B cell (primary cell): ENCODE measurements around the gene ALPK3. TPM values are rescaled to one million over a fixed set of nuclear protein-coding genes. Genes with fewer than 3 reads are reported as not detected.

Source experiments
- ATAC-seq: fragments of 200-7000 bp; cut with Tn5 transposase; one replicate; pipeline ENCODE4 v1.10.0; 2021; ENCODE audit warnings: low read depth, mild to moderate bottlenecking, moderate number of reproducible peaks, moderate library complexity
- CTCF ChIA-PET: fragments of 350-600 bp; sonication (Branson Sonifier 250); formaldehyde crosslinking; loops from one replicate; lab custom pipeline; 2021; ENCODE audit warnings: antibody characterized with exemption, inconsistent platforms; lab: Charles Lee
- POLR2A ChIA-PET: fragments of 350-600 bp; sonication (Branson Sonifier 250); formaldehyde crosslinking; loops from one replicate; lab custom pipeline; 2021; ENCODE audit warnings: antibody characterized with exemption; lab: Charles Lee
- DNase-seq: peaks from one replicate; pipeline ENCODE4 v3.0.0; 2013
- H2AFZ ChIP-seq: 2 replicates; pipeline ENCODE4 v1.6.1; 2012; ENCODE audit warnings: mild to moderate bottlenecking, low read depth, low read length; ENCODE audit not compliant: insufficient read depth, poor library complexity, severe bottlenecking
- H3K27ac ChIP-seq, 2 donors: 1 replicate in 1 of 2; 2 replicates in 1 of 2; pipeline ENCODE4 v1.5.1; 2012 to 2013; ENCODE audit warnings: low read length in 2 of 2, mild to moderate bottlenecking in 2 of 2, moderate library complexity in 1 of 2
- H3K27me3 ChIP-seq, 4 experiments: fragments of 200-600 bp in 1 of 4; sonication (generic) in 1 of 4; replicated peaks in 1 of 4; 1 replicate in 2 of 4; 2 replicates in 2 of 4; pipeline versions ENCODE4 v1.6.1 to v1.7.0; 2013 to 2016; ENCODE audit warnings: low read length in 3 of 4, mild to moderate bottlenecking in 2 of 4, mixed read lengths in 1 of 4, moderate library complexity in 1 of 4; ENCODE audit not compliant: insufficient read depth in 4 of 4, control insufficient read depth in 3 of 4; ENCODE audit errors: control extremely low read depth in 1 of 4
- H3K36me3 ChIP-seq, 2 experiments: replicated peaks in 1 of 2; 1 replicate in 1 of 2; 2 replicates in 1 of 2; pipeline versions ENCODE4 v1.6.1 to v1.7.1; 2013; ENCODE audit warnings: low read length in 1 of 2; ENCODE audit not compliant: insufficient read depth in 2 of 2, control insufficient read depth in 1 of 2; ENCODE audit errors: control extremely low read depth in 1 of 2, extremely low read depth in 1 of 2
- H3K4me1 ChIP-seq, 2 donors: fragments of 200-600 bp in 1 of 2; sonication (generic) in 1 of 2; 1 replicate in 1 of 2; 2 replicates in 1 of 2; pipeline versions ENCODE4 v1.5.1 to v1.6.1; 2013 to 2017; ENCODE audit warnings: low read length in 2 of 2; ENCODE audit not compliant: control insufficient read depth in 2 of 2, insufficient read depth in 2 of 2
- H3K4me2 ChIP-seq: replicated peaks from 2 replicates; pipeline ENCODE3; 2012; ENCODE audit warnings: mild to moderate bottlenecking, low read depth, low read length; ENCODE audit not compliant: poor library complexity, severe bottlenecking
- H3K4me3 ChIP-seq, 5 experiments: fragments of 200-600 bp in 1 of 5; sonication (generic) in 1 of 5; 1 replicate in 3 of 5; 2 replicates in 2 of 5; pipeline versions ENCODE4 v1.5.1 to v1.7.0; 2011 to 2016; ENCODE audit warnings: low read length in 4 of 5, mild to moderate bottlenecking in 4 of 5, low read depth in 2 of 5, control low read depth in 1 of 5, moderate library complexity in 1 of 5; ENCODE audit not compliant: insufficient read depth in 1 of 5; ENCODE audit errors: control extremely low read depth in 1 of 5, extremely low read depth in 1 of 5
- H3K79me2 ChIP-seq: fragments of 200-600 bp; sonication (generic); one replicate; pipeline ENCODE4 v1.6.0; 2016; ENCODE audit warnings: low read length; ENCODE audit not compliant: control insufficient read depth, insufficient read depth
- H3K9ac ChIP-seq: fragments of 200-600 bp; sonication (generic); 2 replicates; pipeline ENCODE4 v1.6.1; 2017; ENCODE audit warnings: mild to moderate bottlenecking, low read length, moderate library complexity
- H3K9me3 ChIP-seq, 3 donors: one replicate each; pipeline versions ENCODE4 v1.6.1 to v1.7.1; 2013; ENCODE audit warnings: low read length in 2 of 3; ENCODE audit not compliant: control insufficient read depth in 2 of 3, insufficient read depth in 1 of 3; ENCODE audit errors: control extremely low read depth in 1 of 3
- H4K20me1 ChIP-seq: 2 replicates; pipeline ENCODE4 v1.6.0; 2012; ENCODE audit warnings: mild to moderate bottlenecking, low read length; ENCODE audit not compliant: insufficient read depth, control insufficient read depth, poor library complexity, severe bottlenecking
- H3K27ac Mint-ChIP-seq: one replicate; pipeline ENCODE4 v1.8.0; 2021; ENCODE audit warnings: mixed read lengths
- H3K27me3 Mint-ChIP-seq: one replicate; pipeline ENCODE4 v1.8.0; 2021; ENCODE audit warnings: mixed read lengths
- H3K4me1 Mint-ChIP-seq: one replicate; pipeline ENCODE4 v1.8.0; 2021; ENCODE audit warnings: mixed read lengths
- H3K4me3 Mint-ChIP-seq: one replicate; pipeline ENCODE4 v1.8.0; 2021; ENCODE audit warnings: mixed read lengths
- H3K9me3 Mint-ChIP-seq: one replicate; pipeline ENCODE4 v1.8.0; 2022; ENCODE audit warnings: mixed read lengths; ENCODE audit not compliant: insufficient read depth
- CTCF ChIP-seq: fragments of 200-600 bp; IDR thresholded peaks from one replicate; pipeline ENCODE4 v1.8.0; 2022; ENCODE audit warnings: antibody characterized with exemption, mild to moderate bottlenecking
- EZH2 ChIP-seq: IDR thresholded peaks from 2 replicates; pipeline ENCODE4 v1.6.1; 2012; ENCODE audit warnings: borderline replicate concordance, low read depth, mild to moderate bottlenecking, moderate library complexity, low read length; ENCODE audit not compliant: insufficient read depth, poor library complexity, severe bottlenecking
- WGBS: methylation state at CpG from one replicate; pipeline ENCODE4 v1.1.5; 2013; ENCODE audit warnings: missing lambda C conversion rate; ENCODE audit not compliant: insufficient coverage; 5-methylcytosine and 5-hydroxymethylcytosine counted together
- intact Hi-C: fragments of 100-400 bp; cut with micrococcal nuclease; formaldehyde crosslinking; loops from one replicate; pipeline ENCODE4 v1.10.0; 2022
- polyA plus RNA-seq: library from polyadenylated mRNA; depleted of rRNA; stranded (reverse); fragments of >200 nt; gene quantifications from 2 replicates; pipeline ENCODE4 v1.2.3, GENCODE V29; 2012
- total RNA-seq, 2 donors: library from RNA; stranded (reverse); fragments of 120-200 nt in 1 of 2; gene quantifications; 1 replicate in 1 of 2; 2 replicates in 1 of 2; pipeline versions ENCODE4 v1.2.3 to v1.2.4, GENCODE V29; 2013 to 2022

Gene ALPK3
- total and polyA plus RNA-seq, 2 donors (not counting 1 experiment from before 2014, with no cell fraction given), result 0.07 to 0.15 TPM

GRCh38 chr15:84861781-84862180, 44.6 kb downstream of the ALPK3 start:
- H3K27ac Mint-ChIP-seq, result no peak overlapping the region
- H3K4me1 Mint-ChIP-seq, result no peaks in the 10 kb centered on the region
- no peaks in the 10 kb centered on the region for H3K4me1 ChIP-seq
- no peaks in the 10 kb centered on the region for H3K27me3 Mint-ChIP-seq
- ChIA-PET CTCF (no interaction called here), POLR2A (no interaction called here)
- DNase-seq (no peak), ATAC-seq (no peak)
- no peak overlapping the region for H3K4me2 ChIP-seq
- no peaks in the 10 kb centered on the region for H3K79me2 ChIP-seq
- intact Hi-C loops, result no loop called here
- no peak overlapping the region for H3K9ac ChIP-seq
- no peak overlapping the region for H2AFZ ChIP-seq
- no peaks in the 10 kb centered on the region for H4K20me1 ChIP-seq
- no peak overlapping the region for H3K4me3 Mint-ChIP-seq
- 100% methylated on average over 1 of the region's 3 CpGs for WGBS
- no peaks in the 10 kb centered on the region for H3K9me3 Mint-ChIP-seq
- H3K9me3 ChIP-seq, result no peaks in the 10 kb centered on the region
- H3K36me3 ChIP-seq, result no peaks in the 10 kb centered on the region
- no peak overlapping the region for H3K4me3 ChIP-seq
- TF ChIP-seq EZH2, result no peak
- no peak for TF ChIP-seq CTCF
- H3K27me3 ChIP-seq, result no peaks in the 10 kb centered on the region
- no peak overlapping the region for H3K27ac ChIP-seq

GRCh38 chr15:84862214-84862975, 45.2 kb downstream of the ALPK3 start:
- POLR2A ChIA-PET, result no interaction called here
- H3K4me1 ChIP-seq, result no peaks in the 10 kb centered on the region

More at GRCh38 chr15:84862214-84862975, 45.2 kb downstream of the ALPK3 start:
- Histone ChIP-seq H3K79me2 (no peaks in the 10 kb centered on the region), H3K27ac (no peak overlapping the region), H3K4me2 (no peak overlapping the region), H3K36me3 (no peaks in the 10 kb centered on the region), H4K20me1 (no peaks in the 10 kb centered on the region), H3K9ac (no peak overlapping the region), H2AFZ (no peak overlapping the region), H3K9me3 (no peaks in the 10 kb centered on the region), H3K4me3 (no peak overlapping the region), H3K27me3 (no peaks in the 10 kb centered on the region)
- intact Hi-C loops, result no loop called here
- no peaks in the 10 kb centered on the region for H3K27me3 Mint-ChIP-seq
- DNase-seq (no peak), ATAC-seq (no peak)
- no peak overlapping the region for H3K4me3 Mint-ChIP-seq
- H3K27ac Mint-ChIP-seq, result no peak overlapping the region
- no peaks in the 10 kb centered on the region for H3K9me3 Mint-ChIP-seq
- H3K4me1 Mint-ChIP-seq, result no peaks in the 10 kb centered on the region
- TF ChIP-seq CTCF, result no peak
- TF ChIP-seq EZH2, result no peak
- CTCF ChIA-PET, result no interaction called here
- 95% methylated on average over 15 of the region's 17 CpGs for WGBS
